Left renal cortex interstitium (tissue), 4 donors: Measurements from ENCODE around the gene WDR93. TPM values are rescaled to one million over a fixed set of nuclear protein-coding genes. Genes with fewer than 3 reads are reported as not detected.
"Not testable (repeated sequence)": the region's sequence is repeated elsewhere in the genome, so short reads cannot be mapped to it uniquely, and the experiment has no call there.

Source experiments
- DNase-seq, 4 donors: peaks; one replicate each; pipeline ENCODE4 v3.0.0-alpha.2; 2013; ENCODE audit warnings: low read depth in 4 of 4, low spot score in 2 of 4, missing footprints in 1 of 4
- polyA plus RNA-seq, 4 donors: library from polyadenylated mRNA; unstranded; fragments of 120-200 nt; gene quantifications; one replicate each; pipeline ENCODE4 v1.2.1, GENCODE V29; 2013; ENCODE audit not compliant: insufficient read length in 4 of 4

The WDR93 gene
- polyA plus RNA-seq, 4 donors, result 1.9 to 3.2 (median 2.7) TPM

- no peak for DNase-seq
Measured at GRCh38 chr15:89783861-89784685, 93.5 kb downstream of the WDR93 start.

GRCh38 chr15:89784686-89784960 is 94.0 kb downstream of the WDR93 start:
- DNase-seq, result no peak

GRCh38 chr15:89785064-89785773 is 94.6 kb downstream of the WDR93 start:
- DNase-seq, result no peak

- DNase-seq, result no peak
Measured at GRCh38 chr15:89785774-89786140, 95.1 kb downstream of the WDR93 start.

- no peak for DNase-seq
Measured at GRCh38 chr15:89787944-89788343, 97.3 kb downstream of the WDR93 start.

- DNase-seq, result not testable (repeated sequence)
Measured at GRCh38 chr15:89788585-89788984, 98.0 kb downstream of the WDR93 start.

- no peak for DNase-seq
Measured at GRCh38 chr15:89790206-89790605, 99.6 kb downstream of the WDR93 start.

GRCh38 chr15:89790661-89791060 is 100.0 kb downstream of the WDR93 start:
- no peak for DNase-seq

GRCh38 chr15:89792106-89792805 is 101.6 kb downstream of the WDR93 start:
- DNase-seq, result no peak

Other genes starting within 250 kb of the WDR93 start
- gene RHCG, start 194.2 kb upstream of the WDR93 start, polyA plus RNA-seq, result 1 to 10 TPM; 2.0 to 3.9 (median 3.0) TPM
- 10 to 100 TPM in 2 of 4 donors, 1 to 10 TPM in 2; 6.2 to 15.8 (median 10.8) TPM for gene TICRR, start 115.3 kb upstream of the WDR93 start, polyA plus RNA-seq
- gene KIF7, start 35.3 kb upstream of the WDR93 start, polyA plus RNA-seq, result 10 to 100 TPM in 3 of 4 donors, 1 to 10 TPM in 1; 9.1 to 17.8 (median 14.9) TPM
- gene PLIN1, start 11.4 kb upstream of the WDR93 start, polyA plus RNA-seq, result 1 to 10 TPM in 2 of 4 donors, under 1 TPM in 2; 0.49 to 2.0 (median 1.2) TPM
- 10 to 100 TPM; 18.0 to 21.8 (median 19.0) TPM for gene PEX11A, start 57 bp upstream of the WDR93 start, polyA plus RNA-seq
- 1 to 10 TPM in 3 of 4 donors, under 1 TPM in 1; 0.81 to 1.8 (median 1.4) TPM for gene MESP1, start 60.4 kb downstream of the WDR93 start, polyA plus RNA-seq
- under 1 TPM; 0.27 to 0.47 (median 0.38) TPM for gene MESP2, start 85.5 kb downstream of the WDR93 start, polyA plus RNA-seq
- gene ANPEP, start 124.0 kb downstream of the WDR93 start, polyA plus RNA-seq, result 100 to 1,000 TPM in 2 of 4 donors, 10 to 100 TPM in 2; 57.0 to 122 (median 107) TPM
- 10 to 100 TPM; 40.3 to 47.0 (median 41.9) TPM for gene AP3S2, start 203.2 kb downstream of the WDR93 start, polyA plus RNA-seq
- gene ARPIN, start 222.1 kb downstream of the WDR93 start, polyA plus RNA-seq, result 10 to 100 TPM; 25.9 to 30.9 (median 28.8) TPM